Suprapubic skin (tissue), 4 donors: ENCODE data around the gene AGFG2.

Experiments
- CTCF ChIP-seq, 2 donors: fragments of 200-600 bp in 1 of 2; fragments of 450-650 bp in 1 of 2; sonication (generic) in 1 of 2; IDR thresholded peaks; one replicate each; pipeline ENCODE4 v1.5.1; 2016 to 2019; ENCODE audit warnings: antibody characterized with exemption in 2 of 2, mild to moderate bottlenecking in 1 of 2, moderate library complexity in 1 of 2
- EP300 ChIP-seq: sonication (generic); formaldehyde crosslinking; IDR thresholded peaks from one replicate; pipeline ENCODE4 v1.6.1; 2017; ENCODE audit warnings: antibody characterized with exemption
- POLR2A ChIP-seq, 2 donors: fragments of 450-650 bp; IDR thresholded peaks; one replicate each; pipeline ENCODE4 v1.6.1; 2017; ENCODE audit warnings: antibody characterized with exemption in 2 of 2, mild to moderate bottlenecking in 2 of 2, moderate library complexity in 2 of 2
- POLR2AphosphoS5 ChIP-seq, 3 donors: sonication (generic); formaldehyde crosslinking; IDR thresholded peaks; one replicate each; pipeline ENCODE4 v1.6.1; 2017; ENCODE audit warnings: antibody characterized with exemption in 3 of 3

- TF ChIP-seq POLR2AphosphoS5 (IDR thresholded peaks at IDR 0.05) = no peak
- no peak for TF ChIP-seq CTCF (IDR thresholded peaks at IDR 0.05)
- TF ChIP-seq POLR2A (IDR thresholded peaks at IDR 0.05) = no peak
- no peak for TF ChIP-seq EP300
Measured at GRCh38 chr7:100506356-100506923, 32.6 kb upstream of the AGFG2 start.
